ENCODE results near the gene TNRC6B.
A peak's percentile ranks its signal among the peaks of the same experiment; 100 is the strongest.

TNRC6B gene

GRCh38 chr22:40328546-40329456 lies 151.1 kb downstream of the TNRC6B start:
- no peak for DNase-seq (ENCODE audit: low read depth)

GRCh38 chr22:40329466-40329865 lies 151.7 kb downstream of the TNRC6B start:
- no peak for DNase-seq (ENCODE audit: low read depth)

DNA sequence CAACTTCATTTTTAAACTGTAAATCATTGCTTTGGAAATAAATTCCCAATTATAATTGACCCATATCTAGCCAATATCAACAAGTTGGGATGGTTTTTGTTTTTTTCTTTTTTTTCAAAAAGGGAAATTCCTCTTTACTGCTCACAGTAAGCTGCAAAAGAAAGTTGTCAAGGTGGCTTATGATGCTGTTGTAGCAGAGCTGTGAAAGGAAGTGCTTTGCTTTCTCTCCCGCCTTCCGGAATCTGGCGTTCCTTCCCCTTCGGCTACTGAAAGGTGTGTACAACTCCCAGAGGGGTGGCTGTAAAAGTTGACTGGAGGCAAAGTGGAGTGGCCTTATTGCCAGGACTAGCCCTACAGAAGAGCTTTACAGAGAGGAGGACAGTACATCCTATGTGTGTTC lies 152.4 kb downstream of the TNRC6B start:
- DNase-seq (ENCODE audit: low read depth), result no peak

DNA sequence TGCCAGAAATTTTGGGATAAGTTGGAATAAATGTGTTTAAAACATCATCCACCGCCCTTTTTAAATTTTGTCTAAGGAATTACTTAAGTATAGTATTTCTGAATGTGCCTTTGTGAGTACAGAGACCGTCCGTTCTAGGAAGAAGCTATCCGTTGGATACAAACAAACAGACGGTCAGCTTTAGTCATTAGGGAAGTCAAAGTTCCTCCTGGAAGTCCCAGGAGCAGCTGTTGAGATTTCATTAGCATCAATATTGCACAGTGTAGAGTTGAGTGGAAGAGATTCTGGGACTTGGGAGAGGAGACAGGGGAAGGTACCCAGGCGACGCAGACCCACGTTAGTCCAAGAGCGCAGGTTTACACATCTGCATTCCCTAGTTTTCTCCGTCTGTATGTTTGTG lies 152.9 kb downstream of the TNRC6B start:
- no peak for DNase-seq (ENCODE audit: low read depth)

GRCh38 chr22:40331706-40332105 lies 154.0 kb downstream of the TNRC6B start:
- no peak for DNase-seq (ENCODE audit: low read depth)

GRCh38 chr22:40332319-40332781 lies 154.6 kb downstream of the TNRC6B start:
- DNase-seq (ENCODE audit: low read depth), result peak; percentile 15

DNA sequence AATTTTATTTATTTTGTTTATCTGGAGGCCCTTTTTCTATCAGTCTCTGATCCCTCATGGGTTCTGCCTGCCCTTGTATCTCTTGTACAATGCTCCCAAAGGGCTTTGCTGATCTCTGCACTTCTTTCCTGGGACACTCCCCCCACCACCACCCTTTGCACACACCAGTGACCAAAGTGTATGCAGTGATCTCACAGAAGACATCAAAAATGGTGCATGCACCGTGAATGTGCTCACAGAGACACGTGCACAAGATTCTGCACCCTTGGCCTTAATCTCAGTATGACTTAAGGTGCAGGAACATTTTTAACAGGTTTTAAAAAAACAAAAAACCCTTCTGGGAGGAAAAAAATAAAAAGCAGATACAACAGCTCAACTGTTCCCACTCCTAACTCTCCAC lies 156.3 kb downstream of the TNRC6B start:
- DNase-seq (ENCODE audit: low read depth), result no peak

DNA sequence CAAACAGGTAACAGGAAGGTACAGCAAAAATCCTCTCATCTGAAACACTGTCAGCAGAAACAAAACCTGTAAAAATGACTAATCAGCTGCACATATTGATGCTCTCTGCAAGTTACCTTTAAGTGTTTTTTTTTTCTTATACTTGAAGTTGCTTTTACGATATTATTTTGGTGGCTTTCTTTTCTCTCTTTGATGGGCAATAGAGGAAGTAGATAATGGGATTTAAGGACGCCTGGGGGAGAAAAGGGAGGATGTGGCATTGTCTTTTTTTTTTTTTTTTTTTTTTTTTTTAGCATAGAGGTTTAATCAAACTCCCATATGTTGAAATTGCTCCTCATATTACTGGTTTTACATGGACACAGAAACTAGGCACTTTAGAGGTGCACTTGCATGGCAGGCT lies 157.2 kb downstream of the TNRC6B start:
- DNase-seq (ENCODE audit: low read depth), result no peak

DNA sequence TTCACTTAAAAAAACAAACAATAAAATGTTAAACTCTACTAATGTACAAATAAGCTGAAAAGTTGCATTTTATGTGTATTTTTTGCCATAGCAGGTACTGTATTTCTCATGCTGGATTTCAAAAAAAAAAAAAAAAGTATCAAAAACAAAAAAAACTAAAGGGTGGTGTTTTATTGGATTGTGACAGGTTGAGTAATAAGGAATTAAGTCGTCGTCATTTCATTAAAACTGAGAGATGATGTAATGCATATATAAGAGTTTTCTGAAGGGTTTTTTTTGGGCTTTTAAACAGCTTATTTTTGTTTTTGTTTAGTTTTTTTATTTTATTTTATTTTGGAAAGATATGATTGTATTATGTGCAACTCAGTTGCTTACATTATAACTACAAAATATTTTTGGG lies 157.6 kb downstream of the TNRC6B start:
- no peak for DNase-seq (ENCODE audit: low read depth)

GRCh38 chr22:40340044-40340443 lies 162.3 kb downstream of the TNRC6B start:
- no peak for DNase-seq (ENCODE audit: low read depth)

- no peak for DNase-seq (ENCODE audit: low read depth)
These were observed 163.9 kb downstream of the TNRC6B start for GRCh38 chr22:40341604-40342003.

DNA sequence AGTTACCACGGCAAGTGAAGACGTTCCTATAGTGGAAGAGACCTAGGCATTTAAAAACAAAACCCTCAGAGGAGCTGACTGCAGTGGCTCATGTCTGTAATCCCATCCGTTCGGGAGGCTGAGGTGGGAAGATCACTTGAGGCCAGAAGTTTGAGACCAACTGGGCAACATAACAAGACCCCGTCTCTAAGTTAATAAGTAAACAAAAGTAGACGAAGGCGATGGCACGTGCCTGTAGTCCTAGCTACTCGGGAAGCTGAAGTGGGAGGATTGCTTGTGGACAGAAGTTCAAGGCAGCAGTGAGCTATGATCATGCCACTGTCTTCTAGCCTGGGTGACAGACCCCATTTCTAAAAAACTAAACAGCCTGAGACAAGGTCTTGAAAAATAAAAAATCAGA lies 164.8 kb downstream of the TNRC6B start:
- DNase-seq (ENCODE audit: low read depth), result no peak

GRCh38 chr22:40345271-40345670 lies 167.5 kb downstream of the TNRC6B start:
- peak; percentile 58 for DNase-seq (ENCODE audit: low read depth)

DNA sequence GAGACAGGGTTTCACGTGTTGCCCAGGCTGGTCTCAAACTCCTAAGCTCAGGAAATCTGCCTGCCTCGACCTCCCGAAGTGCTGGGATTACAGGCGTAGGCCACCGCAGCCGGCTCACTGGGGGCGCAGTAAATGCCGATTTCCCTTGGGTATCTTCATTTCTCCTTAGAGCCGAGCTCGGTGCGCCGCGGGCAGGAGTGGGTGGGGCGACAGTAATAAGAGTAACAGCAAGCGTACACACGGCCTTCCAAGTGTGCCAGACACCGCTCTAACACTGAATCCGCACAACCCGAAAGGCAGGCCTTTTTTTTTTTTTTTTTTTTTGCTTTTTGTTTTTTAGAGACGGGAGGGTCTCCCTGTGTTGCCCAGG lies 168.1 kb downstream of the TNRC6B start:
- peak; percentile 63 for DNase-seq (ENCODE audit: low read depth)

- DNase-seq (ENCODE audit: low read depth), result peak; percentile 91
These were observed 168.7 kb downstream of the TNRC6B start, which contains the start of gene ADSL for GRCh38 chr22:40346185-40347118. Gene ADSL, plus strand, starts transcription at chr22:40346500. Its CDS starts 59 bp downstream, at chr22:40346559.

DNA sequence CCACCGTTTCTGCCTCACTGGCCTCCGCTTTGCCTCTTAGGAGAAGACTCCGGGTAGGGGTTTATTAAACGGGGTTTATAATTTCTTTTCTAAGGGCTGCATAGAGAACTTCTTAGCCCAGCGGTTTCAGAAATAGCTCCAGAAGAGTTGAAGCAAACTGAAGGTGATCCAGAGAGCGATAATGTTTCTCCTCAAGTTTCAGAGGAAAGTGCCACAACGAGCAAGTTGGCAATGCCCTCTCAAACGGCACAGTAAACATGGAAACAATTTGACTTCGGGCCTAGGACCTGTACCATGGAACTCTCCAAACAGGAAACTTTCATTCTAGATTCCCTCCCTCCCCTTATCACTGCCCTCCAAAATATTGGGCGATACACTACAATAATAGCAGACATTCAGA lies 169.6 kb downstream of the TNRC6B start:
- no peak for DNase-seq (ENCODE audit: low read depth)

- peak; percentile 70 for DNase-seq (ENCODE audit: low read depth)
These were observed 170.4 kb downstream of the TNRC6B start for GRCh38 chr22:40348025-40348658.

DNA sequence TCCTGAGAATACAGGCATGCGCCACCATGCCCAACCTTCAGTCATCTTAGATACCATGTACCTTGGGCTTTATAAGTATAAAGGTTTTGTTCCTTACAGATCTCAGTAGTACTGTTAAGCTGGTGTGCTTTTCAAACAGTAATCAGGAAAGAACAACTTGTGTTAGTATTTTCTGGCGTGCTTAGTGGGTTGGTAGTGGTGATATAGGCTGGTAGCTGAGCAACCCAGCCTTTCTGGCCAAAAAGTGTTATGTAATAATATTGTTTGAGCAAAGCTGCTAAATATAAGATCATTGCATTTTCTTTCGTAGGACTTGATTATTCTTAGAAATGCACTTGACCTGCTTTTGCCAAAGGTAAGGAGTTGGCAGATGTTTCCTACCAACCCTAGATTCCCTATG lies 175.0 kb downstream of the TNRC6B start:
- DNase-seq (ENCODE audit: low read depth), result no peak

DNA sequence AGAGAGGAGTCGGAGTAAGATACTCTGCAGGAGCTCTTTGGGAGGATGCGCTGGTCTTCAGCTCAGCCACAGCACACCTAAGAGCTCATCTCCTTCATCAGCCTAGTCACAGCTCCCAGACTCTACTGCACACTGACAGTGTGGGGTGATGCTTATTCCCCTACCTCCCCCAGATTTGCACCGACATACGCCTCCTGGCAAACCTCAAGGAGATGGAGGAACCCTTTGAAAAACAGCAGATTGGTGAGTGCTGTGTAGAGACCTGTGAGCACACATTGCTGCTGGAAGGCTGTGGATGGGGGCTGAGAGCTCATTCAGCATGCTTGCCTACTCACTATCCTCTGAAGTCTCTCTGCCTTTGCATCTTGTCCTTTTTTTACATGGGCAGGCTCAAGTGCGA lies 183.4 kb downstream of the TNRC6B start:
- no peak for DNase-seq (ENCODE audit: low read depth)

- DNase-seq (ENCODE audit: low read depth), result peak; percentile 65
These were observed 185.3 kb downstream of the TNRC6B start for GRCh38 chr22:40363059-40363458.

- DNase-seq (ENCODE audit: low read depth), result no peak
These were observed 186.7 kb downstream of the TNRC6B start for GRCh38 chr22:40364431-40364830.

- DNase-seq (ENCODE audit: low read depth), result no peak
These were observed 188.3 kb downstream of the TNRC6B start for GRCh38 chr22:40366068-40366467.
